ENCODE measurements around the gene MGARP. TPM values are rescaled to one million over a fixed set of nuclear protein-coding genes. Genes with fewer than 3 reads are reported as not detected.

Gene MGARP
- total RNA-seq, 1 experiment from 2014 or later, result 0.22 TPM

- Histone ChIP-seq H3K9me2 (ENCODE audit: insufficient read depth) (no peaks in the 10 kb centered on the region), H2AFZ (ENCODE audit: low read depth, low read length, poor library complexity, severe bottlenecking) (no peak overlapping the region), H3K9me3 (ENCODE audit: control insufficient read depth in 1 of 2, insufficient read depth in 1 of 2, low read depth in 1 of 2, low read length in 2 of 2) (no peaks in the 10 kb centered on the region), H4K20me1 (ENCODE audit: insufficient read depth) (peaks cover 38% of the 10 kb centered on the region; the same call in 1 of the 2 replicates), H3K9ac (ENCODE audit: low read length) (no peak overlapping the region), H3K36me3 (ENCODE audit: control insufficient read depth in 1 of 2, insufficient read depth in 2 of 2, low read length in 2 of 2) (peaks cover 0 to 14% of the 10 kb centered on the region in 2 experiments; a peak in 1 of 4 replicates), H3K4me3 (replicated peaks in 1 of 2; ENCODE audit: low read depth in 1 of 2, low read length in 2 of 2) (no peak overlapping the region), H3K79me2 (ENCODE audit: insufficient read depth, low read length) (peaks cover 97% of the 10 kb centered on the region), H3K27me3 (ENCODE audit: insufficient read depth, low read length) (no peaks in the 10 kb centered on the region), H3K4me1 (ENCODE audit: control insufficient read depth in 1 of 2, insufficient read depth in 2 of 2, low read length in 2 of 2) (peaks cover 11 to 17% of the 10 kb centered on the region in 2 experiments), H3K27ac (ENCODE audit: low read depth, low read length) (no peak overlapping the region), H3K4me2 (ENCODE audit: low read length) (no peak overlapping the region)
- TF ChIP-seq POLR2AphosphoS5 (IDR thresholded peaks at IDR 0.05; ENCODE audit: low read depth, low read length), result no peak
- no peak for TF ChIP-seq ZNF274 (IDR thresholded peaks at IDR 0.05; ENCODE audit: low read depth, low read length)
- no peak for TF ChIP-seq CTCF (IDR thresholded peaks at IDR 0.05 in 2 of 3, conservative IDR thresholded peaks at IDR 0.05 in 1 of 3; ENCODE audit: borderline replicate concordance in 1 of 3, insufficient read depth in 1 of 3, low read depth in 2 of 3, low read length in 2 of 3)
- no peak for TF ChIP-seq MAX (IDR thresholded peaks at IDR 0.05)
- no peak for TF ChIP-seq ELF1 (IDR thresholded peaks at IDR 0.05; ENCODE audit: borderline replicate concordance, low read depth)
- TF ChIP-seq SRF (IDR thresholded peaks at IDR 0.05; ENCODE audit: low read depth), result no peak
- no peak for TF ChIP-seq CBX3 (IDR thresholded peaks at IDR 0.05; ENCODE audit: low read depth)
- ChIA-PET CTCF (no interaction called here), RAD21 (ENCODE audit: low non-redundant PET in 1 of 2, low total read pairs in 2 of 2, uncharacterized antibody in 2 of 2, unreplicated experiment in 2 of 2) (no interaction called here), POLR2A (no interaction called here)
- intact Hi-C loops (cut with micrococcal nuclease), result loop anchor here (5.0 kb wide), 1 partner anchor 288 kb away; the partner anchor contains the start of gene NOCT
- ATAC-seq (no peak), DNase-seq (ENCODE audit: low read depth, low spot score) (no peak)
- BruUV-seq (replicated peaks), result no TSS peak
These were observed 24.9 kb upstream of the MGARP start for GRCh38 chr4:139304920-139305319.

Data from HCT116 (cell line).